ENCODE measurements around the gene SYMPK.

- TF ChIP-seq CTCF (IDR thresholded peaks at IDR 0.05) (no peak), POLR2AphosphoS5 (IDR thresholded peaks at IDR 0.05; ENCODE audit: low read depth, low read length) (no peak), TCF7L2 (IDR thresholded peaks at IDR 0.05; ENCODE audit: low read depth, low read length) (no peak), REST (IDR thresholded peaks at IDR 0.05; ENCODE audit: insufficient read depth in 1 of 2, low read depth in 2 of 2, low read length in 1 of 2) (no peak)
Measured at GRCh38 chr19:45801603-45802175, 61.3 kb downstream of the SYMPK start.

Data from Panc1 (cell line).